ENCODE results near the gene KLF6. TPM values are rescaled to one million over a fixed set of nuclear protein-coding genes. Genes with fewer than 3 reads are reported as not detected.
A peak's percentile ranks its signal among the peaks of the same experiment; 100 is the strongest.

KLF6 gene
- total RNA-seq, 1 donor from 2014 or later = 144 TPM

DNA sequence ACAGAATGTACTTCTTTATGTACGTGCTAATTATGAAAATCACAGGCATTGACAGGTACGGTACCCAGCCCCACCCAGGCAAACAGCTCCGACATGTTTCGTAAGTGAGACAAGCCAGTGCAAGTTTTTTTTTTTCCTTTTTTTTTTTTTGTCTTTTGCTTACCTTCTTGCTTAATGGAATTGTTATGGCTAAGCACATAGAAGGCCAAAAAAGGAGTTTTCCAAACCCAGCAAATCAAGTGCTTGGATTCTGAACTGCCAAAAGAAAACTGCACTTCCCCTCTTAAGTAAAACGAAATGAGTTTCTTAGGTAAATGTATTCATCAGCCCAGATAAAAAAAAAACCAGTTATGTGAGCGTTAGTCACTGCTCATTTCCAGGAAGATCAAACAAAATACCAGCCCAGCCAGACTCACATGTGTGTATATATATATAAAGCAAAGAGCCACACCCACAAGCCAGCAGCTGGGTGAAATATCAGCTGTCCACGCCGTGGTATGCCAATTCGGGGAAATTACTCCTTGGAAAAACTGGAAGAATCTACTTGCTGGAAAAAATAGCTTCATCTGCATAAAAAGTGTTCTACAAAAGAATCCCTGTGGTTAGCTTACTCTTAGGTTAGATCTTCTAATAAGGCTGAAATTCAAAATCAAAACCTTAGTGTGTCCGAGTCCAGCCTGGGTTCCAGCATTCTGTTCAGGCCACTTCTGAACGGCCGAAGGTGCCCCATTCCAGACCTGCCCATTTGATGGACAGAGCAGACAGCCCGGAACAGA is 8.0 kb downstream of the KLF6 start:
- peaks cover 51 to 59% of the 10 kb centered on the region in 2 donors for H3K36me3 ChIP-seq
- no peaks in the 10 kb centered on the region for H3K9me3 ChIP-seq
- H3K4me3 ChIP-seq = peak overlapping the region; percentile 79 to 99
- H3K27me3 ChIP-seq = no peaks in the 10 kb centered on the region
- peak overlapping the region; percentile 92 to 97 for H3K27ac ChIP-seq
- DNase-seq (ENCODE audit: low spot score in 2 of 2) = peak; percentile 53 to 92
- intact Hi-C loops (cut with DNase I) = loop anchor here (5.0 kb wide), 3 partner anchors 240 to 885 kb away; no protein-coding TSS in a partner anchor
- peaks cover 21 to 45% of the 10 kb centered on the region in 2 donors for H3K4me1 ChIP-seq
- TF ChIP-seq, protein P1, sequence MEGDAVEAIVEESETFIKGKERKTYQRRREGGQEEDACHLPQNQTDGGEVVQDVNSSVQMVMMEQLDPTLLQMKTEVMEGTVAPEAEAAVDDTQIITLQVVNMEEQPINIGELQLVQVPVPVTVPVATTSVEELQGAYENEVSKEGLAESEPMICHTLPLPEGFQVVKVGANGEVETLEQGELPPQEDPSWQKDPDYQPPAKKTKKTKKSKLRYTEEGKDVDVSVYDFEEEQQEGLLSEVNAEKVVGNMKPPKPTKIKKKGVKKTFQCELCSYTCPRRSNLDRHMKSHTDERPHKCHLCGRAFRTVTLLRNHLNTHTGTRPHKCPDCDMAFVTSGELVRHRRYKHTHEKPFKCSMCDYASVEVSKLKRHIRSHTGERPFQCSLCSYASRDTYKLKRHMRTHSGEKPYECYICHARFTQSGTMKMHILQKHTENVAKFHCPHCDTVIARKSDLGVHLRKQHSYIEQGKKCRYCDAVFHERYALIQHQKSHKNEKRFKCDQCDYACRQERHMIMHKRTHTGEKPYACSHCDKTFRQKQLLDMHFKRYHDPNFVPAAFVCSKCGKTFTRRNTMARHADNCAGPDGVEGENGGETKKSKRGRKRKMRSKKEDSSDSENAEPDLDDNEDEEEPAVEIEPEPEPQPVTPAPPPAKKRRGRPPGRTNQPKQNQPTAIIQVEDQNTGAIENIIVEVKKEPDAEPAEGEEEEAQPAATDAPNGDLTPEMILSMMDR (IDR thresholded peaks at IDR 0.05) = no peak

DNA sequence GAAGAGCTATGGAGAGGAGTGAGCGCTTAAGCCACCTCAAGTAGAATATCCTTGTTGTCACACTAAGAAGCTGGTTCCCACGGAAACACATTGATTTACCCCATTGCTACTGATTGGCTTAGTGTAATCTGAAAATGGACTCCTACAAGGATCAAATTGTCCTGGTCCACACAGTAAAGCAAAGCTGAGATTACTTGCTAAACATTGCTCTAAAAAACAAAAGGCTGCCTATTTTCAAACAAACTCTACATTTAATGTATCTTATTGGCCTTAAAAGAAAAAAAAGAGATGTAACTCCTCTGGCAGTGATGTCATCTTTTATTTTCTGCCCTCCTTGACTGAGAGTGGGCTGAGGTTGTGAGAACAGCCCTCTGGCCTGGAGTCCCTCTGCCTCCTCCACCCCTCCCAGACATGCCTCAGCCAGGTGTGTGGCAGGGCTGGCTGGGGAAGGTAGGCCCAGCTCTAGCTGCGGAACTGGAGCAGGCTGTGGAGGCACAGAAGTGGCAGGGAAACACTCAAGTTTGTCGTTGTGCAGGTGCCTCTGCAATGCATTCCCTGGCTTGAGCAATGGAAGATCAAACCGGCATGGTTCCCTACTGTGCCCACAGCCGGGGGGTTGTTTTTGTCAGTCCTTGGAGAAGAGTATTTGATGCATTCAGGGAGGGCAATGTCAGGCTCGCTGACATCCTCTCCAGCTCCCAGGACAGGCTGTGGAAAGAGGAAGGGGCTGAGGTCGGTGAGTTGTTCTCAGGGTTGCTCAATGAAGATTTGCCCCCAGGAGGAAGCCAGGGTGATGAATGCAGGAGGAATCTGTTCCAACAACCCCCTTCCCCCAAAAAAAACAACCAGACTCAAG is 9.1 kb downstream of the KLF6 start:
- intact Hi-C loops (cut with DNase I) = loop anchor here (2.0 to 5.0 kb wide), 5 partner anchors 21 to 886 kb away; no protein-coding TSS in a partner anchor
- Histone ChIP-seq H3K4me3 (peak overlapping the region; percentile 17 to 79), H3K36me3 (peaks cover 40 to 49% of the 10 kb centered on the region in 2 donors), H3K27ac (peak overlapping the region; percentile 92 to 97), H3K4me1 (peaks cover 21 to 45% of the 10 kb centered on the region in 2 donors), H3K27me3 (no peaks in the 10 kb centered on the region), H3K9me3 (no peaks in the 10 kb centered on the region)
- DNase-seq (ENCODE audit: low spot score in 2 of 2) = peak in 1 of 2 donors; percentile 74
- TF ChIP-seq, protein P1 (IDR thresholded peaks at IDR 0.05) = no peak

GRCh38 chr10:3774814-3775695 is 10.0 kb downstream of the KLF6 start:
- TF ChIP-seq, protein P1 (IDR thresholded peaks at IDR 0.05) = no peak
- peaks cover 21 to 45% of the 10 kb centered on the region in 2 donors for H3K4me1 ChIP-seq
- peak; percentile 58 to 87 for DNase-seq (ENCODE audit: low spot score in 2 of 2)
- H3K4me3 ChIP-seq = peak overlapping the region in 1 of 2 donors; percentile 79
- intact Hi-C loops (cut with DNase I) = loop anchor here (2.0 to 5.0 kb wide), 5 partner anchors 20 to 887 kb away; no protein-coding TSS in a partner anchor
- H3K27ac ChIP-seq = peak overlapping the region; percentile 92 to 97
- H3K36me3 ChIP-seq = peaks cover 32 to 40% of the 10 kb centered on the region in 2 donors
- no peaks in the 10 kb centered on the region for H3K9me3 ChIP-seq
- H3K27me3 ChIP-seq = no peaks in the 10 kb centered on the region

GRCh38 chr10:3774018-3774813 is 10.8 kb downstream of the KLF6 start:
- H3K36me3 ChIP-seq = peaks cover 23 to 31% of the 10 kb centered on the region in 2 donors
- H3K27ac ChIP-seq = peak overlapping the region; percentile 92 to 97
- intact Hi-C loops (cut with DNase I) = loop anchor here (2.0 kb wide), 2 partner anchors 19 to 469 kb away; no protein-coding TSS in a partner anchor
- H3K4me3 ChIP-seq = no peak overlapping the region
- H3K27me3 ChIP-seq = no peaks in the 10 kb centered on the region
- H3K9me3 ChIP-seq = no peaks in the 10 kb centered on the region
- TF ChIP-seq, protein P1 (IDR thresholded peaks at IDR 0.05) = no peak
- DNase-seq (ENCODE audit: low spot score in 2 of 2) = peak in 1 of 2 donors; percentile 66
- H3K4me1 ChIP-seq = peaks cover 17 to 41% of the 10 kb centered on the region in 2 donors

Measured in ascending aorta (tissue), 2 donors.